ENCODE data around the gene PPM1A.
A peak's percentile ranks its signal among the peaks of the same experiment; 100 is the strongest.

The PPM1A gene

DNA sequence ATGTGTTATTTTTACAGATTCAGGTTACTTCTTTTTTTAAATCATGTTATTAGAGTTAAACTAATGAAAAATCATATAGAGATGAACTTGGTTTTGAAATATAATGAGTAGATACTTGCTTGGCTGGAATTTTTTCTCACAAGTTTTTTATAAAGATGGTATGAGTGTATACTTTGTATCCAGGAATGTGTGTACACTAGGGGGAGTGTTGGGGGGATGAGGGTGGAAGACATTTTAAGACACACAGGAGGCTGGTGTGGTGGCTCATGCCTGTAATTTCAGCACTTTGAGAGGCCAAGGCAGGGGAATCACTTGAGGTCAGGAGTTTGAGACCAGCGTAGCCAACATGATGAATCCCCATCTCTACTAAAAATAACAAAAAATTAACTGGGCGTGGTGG lies 23.2 kb downstream of the PPM1A start:
- no peak for DNase-seq

DNA sequence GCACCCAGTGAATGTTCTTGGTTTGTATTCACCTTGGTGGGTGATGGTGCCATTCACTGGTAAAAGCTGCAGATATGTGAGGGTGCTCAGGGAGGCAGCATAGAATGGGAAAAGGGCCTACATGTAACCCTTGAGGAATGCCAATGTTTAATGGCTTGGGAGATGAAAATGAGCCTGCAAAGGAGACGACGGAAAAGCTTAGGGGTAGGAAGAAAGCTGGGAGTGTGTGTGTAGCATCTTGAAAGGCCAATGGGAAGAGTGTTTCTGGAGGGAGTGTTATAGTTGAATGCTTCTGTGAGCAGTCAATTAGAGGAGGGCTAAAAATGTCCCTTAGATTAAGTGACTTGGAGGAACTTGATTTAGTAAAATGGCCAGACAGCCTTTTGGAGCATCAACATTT lies 24.9 kb downstream of the PPM1A start:
- no peak for DNase-seq

DNA sequence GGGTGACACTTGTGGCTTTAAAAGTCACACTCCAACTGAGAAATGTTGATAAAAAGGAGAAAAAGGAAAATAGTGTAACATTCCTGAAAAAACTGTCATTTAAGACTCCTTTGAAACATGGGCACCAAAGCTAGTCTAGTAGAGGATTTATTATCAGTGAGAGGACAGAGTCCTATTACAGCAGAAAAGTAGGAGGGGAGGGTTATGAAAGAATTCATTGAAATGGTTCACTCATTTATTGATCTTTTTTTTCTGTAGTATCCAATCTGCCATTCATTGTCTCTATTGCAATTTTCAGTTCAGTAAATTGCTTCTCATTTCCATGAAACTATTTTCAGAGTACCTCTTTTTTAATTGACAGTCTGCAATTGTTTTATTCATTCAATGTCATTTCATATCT lies 25.4 kb downstream of the PPM1A start:
- DNase-seq = no peak

GRCh38 chr14:60275932-60276331 lies 26.9 kb downstream of the PPM1A start:
- DNase-seq = no peak

DNA sequence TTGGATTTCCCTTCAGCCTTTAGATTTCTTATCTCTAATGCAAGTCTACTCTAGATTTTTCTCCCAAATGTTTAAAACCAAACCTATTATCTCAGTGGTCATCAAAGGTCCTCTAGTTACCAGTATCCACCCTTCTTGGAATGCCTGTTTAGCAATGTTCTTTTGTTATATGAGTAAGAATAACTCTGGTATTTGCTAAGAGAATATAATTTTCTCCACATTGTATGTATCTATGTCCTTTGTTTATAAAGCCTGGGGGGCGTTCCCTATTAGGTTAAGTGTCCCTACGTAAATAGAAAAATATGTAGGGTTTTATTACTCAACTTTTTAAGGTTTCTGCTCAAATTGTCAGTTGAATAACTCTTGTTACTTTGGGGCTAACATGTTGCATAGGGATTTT lies 27.3 kb downstream of the PPM1A start:
- DNase-seq = no peak

DNA sequence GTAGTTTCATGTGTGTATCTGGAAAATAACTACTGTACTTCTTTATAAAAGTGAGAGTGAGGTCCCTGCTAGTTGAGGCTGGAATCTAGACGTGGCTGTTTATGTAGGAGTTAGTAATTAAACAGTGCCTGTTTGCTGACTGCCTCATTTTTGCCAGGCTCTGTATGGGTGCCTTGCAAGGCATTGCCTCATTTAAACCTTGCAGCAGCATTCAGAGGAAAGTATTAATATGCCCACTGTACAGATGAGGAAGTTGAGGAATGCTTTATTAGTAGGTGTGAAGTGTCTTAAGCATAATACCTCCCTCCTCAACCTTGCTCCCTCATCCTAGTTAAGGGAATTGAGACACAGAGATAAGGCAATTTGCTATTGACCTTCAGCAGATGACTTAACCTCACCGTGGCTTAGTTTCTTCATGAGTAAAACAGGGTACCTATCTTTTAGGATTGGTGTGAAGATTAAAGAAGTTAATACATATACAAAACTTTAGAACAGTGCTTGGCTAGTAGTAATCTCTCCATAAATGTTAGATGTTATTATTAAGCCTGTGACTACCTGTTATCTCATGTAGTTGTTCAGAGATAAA lies 28.7 kb downstream of the PPM1A start:
- DNase-seq = peak in 1 of 2 donors; percentile 13

DNA sequence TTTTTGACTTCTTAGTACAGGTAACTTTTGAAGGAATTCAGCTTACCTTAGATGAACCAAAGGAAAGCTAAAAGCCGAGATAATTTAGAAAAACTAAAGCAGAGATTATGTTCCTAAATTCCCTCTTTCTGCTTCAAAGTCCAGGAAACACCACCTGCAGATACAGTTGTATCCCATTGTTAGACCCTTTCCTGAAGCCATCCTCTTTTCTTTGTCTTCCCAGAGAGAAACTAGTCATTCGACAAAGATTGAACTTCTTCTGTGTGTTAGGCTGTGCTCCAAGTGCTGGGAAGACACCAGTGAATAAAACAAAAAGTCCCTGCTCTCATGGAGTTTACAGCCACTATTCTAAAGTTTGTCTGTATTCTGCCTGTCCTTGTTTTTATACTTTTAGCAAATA lies 29.3 kb downstream of the PPM1A start:
- no peak for DNase-seq

DNA sequence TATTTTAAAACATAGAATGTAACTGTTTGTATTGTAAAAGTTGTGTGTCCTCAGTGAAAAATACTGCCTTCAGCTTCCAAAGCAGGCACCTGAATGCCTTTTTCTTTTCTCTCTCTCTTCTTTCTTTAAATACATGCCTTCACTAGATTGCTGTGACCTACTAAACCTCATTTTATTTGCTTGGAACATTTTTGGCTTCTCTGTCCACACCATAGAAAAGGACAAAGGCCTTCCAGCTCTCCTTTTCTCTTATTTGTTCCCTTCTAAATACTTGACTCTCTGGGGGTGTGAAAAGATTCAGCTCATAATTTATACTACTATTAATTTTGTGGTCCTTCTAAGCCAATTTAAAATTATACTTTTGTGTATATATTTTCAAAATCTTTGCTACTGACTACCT lies 38.4 kb downstream of the PPM1A start:
- DNase-seq = no peak

GRCh38 chr14:60288279-60288678 lies 39.3 kb downstream of the PPM1A start:
- DNase-seq = no peak

GRCh38 chr14:60294411-60295069 lies 45.5 kb downstream of the PPM1A start:
- DNase-seq = peak; percentile 36 to 77

GRCh38 chr14:60300019-60300418 lies 51.0 kb downstream of the PPM1A start:
- DNase-seq = no peak

DNA sequence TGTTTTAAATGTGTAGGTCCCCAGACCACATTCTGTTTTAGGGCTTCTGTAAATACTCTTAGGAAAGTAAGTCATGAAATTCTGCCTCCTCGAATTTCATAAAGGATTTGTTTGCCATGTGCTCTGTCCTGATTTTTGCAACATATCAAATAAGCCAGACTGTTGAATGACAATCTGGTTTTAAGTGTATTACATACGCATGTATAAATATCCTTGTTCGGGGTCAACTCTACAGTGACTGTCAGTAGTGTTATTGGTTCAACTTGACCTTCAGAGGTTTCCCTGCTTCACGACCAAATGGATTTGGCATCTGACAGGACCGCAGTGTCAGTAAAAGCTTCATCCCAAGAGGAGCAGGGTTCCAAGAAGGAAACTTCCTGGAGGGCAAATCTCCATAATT lies 52.7 kb downstream of the PPM1A start:
- DNase-seq = no peak

- no peak for DNase-seq
Measured at GRCh38 chr14:60302663-60303062, 53.6 kb downstream of the PPM1A start.

- DNase-seq = no peak
Measured at GRCh38 chr14:60303745-60304144, 54.7 kb downstream of the PPM1A start.

- DNase-seq = no peak
Measured at GRCh38 chr14:60304509-60304908, 55.5 kb downstream of the PPM1A start.

DNA sequence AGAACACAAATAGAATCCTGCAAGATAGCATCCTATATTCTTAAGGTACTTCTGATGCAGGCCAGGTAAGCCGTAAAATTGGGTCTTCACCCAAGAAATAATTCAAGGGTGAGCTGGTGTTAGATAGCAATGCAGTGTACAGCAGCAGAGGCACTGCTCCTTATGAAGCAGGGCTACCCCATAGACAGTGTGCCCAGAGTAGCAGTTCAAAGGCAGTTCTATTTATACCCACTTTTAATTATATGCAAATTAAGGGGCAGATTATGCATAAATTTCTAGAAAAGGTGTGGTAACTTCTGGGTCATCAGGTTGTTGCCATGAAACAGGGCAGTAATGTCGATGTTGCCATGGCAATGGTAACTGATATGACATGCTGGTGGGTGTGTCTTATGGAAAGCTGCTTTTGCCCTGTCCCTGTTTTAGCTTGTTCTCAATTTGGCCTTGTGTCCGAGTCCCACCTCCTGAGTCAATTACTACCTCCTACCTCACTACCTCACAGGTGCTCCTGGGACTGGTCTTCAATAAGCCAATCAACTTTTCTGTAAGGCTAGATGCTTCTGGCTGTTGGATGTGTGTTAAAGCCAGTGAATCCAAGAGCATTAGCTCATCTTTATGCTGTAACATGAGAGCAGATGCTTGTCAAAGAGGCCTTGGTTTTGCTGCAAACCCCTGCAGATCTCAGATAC lies 61.0 kb downstream of the PPM1A start:
- no peak for DNase-seq

DNA sequence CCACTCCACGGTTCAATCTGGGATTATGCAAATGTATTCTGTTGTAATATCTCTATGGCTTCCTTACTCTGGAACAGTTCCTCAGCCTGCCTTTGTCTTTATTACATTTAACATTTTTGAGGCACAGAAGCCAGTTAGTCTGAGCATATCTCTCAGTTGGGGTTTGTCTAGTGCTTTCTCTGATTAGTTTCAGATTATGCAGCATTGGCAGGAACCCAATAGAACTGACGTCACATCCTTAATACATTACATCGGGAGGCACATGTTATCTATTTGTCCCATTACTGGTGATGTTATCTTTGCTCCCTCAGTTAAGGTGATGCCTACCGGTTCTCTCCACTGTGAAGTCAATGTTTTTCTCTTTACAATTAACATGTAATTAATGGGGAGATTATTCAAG lies 62.4 kb downstream of the PPM1A start:
- DNase-seq = no peak

- DNase-seq = no peak
Measured at GRCh38 chr14:60313093-60313492, 64.1 kb downstream of the PPM1A start.

- no peak for DNase-seq
Measured at GRCh38 chr14:60315196-60315990, 66.4 kb downstream of the PPM1A start.

DNA sequence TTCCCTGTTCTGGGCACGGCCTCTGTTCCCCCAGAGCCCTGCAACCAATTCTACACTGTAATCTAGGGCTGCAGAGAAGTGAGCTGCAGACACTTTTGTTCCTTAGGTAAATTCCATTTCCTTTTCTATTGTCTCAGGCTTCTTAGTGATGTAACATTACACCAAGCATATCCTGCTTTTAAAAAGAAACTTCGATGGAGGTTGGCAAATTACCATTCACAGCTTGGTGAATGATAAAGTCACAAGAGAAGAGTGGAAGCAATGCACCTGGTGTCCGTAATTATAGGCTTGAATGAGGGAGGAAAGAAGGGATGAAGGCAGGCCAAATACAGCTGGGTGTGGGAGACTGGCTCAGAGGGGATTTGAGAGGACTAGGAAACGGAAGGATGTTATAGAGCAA lies 68.6 kb downstream of the PPM1A start:
- no peak for DNase-seq

DNA sequence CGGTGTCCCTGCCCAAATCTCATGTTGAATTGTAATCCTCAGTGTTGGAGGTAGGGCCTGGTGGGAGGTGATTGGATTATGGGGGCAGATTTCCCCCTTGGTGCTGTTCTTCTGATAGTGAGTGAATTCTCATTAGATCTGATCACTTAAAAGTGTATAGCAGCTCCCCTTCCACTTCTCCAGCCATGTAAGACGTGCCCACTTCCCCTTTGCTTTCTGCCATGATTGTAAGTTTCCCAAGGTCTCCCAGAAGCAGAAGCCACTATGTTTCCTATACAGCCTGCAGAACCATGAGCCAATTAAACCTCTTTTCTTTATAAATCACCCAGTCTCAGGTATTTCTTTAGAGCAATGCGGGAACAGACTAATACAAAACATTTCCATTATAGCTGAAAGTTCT lies 71.8 kb downstream of the PPM1A start:
- DNase-seq = peak in 1 of 2 donors; percentile 5

- no peak for DNase-seq
Measured at GRCh38 chr14:60323199-60323896, 74.3 kb downstream of the PPM1A start.

DNA sequence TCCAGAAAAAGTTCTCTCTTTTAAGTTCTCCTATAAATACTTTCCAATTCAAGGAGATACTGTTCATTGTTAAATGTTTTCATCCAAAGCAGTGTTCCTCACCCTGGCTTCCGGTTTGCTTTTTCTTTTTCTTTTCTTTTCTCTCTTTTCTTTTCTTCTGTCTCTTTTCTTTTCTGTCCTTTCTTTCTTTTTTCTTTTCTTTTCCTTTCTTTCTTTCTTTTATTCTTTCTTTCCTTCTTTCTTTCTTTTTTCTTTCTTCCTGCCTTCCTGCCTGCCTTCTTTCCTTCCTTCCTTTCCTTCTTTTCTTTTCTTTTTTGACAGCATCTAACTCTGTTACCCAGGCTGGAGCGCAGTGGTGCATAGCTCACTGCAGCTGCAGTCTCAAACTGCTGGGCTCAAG lies 75.8 kb downstream of the PPM1A start:
- no peak for DNase-seq

Data from inflammatory macrophage (primary cell).